PC-9 (cell line): ENCODE results near the gene PPP1R15A. TPM values are rescaled to one million over a fixed set of nuclear protein-coding genes. Genes with fewer than 3 reads are reported as not detected.

Experiments
- BruUV-seq: library from RNA; stranded (reverse); fragments of 400-500 nt; replicated peaks from 2 replicates; lab custom pipeline; 2021; lab: Mats Ljungman, UMichigan
- CTCF ChIA-PET: fragments of 300-600 bp; sonication (Branson Sonifier 250); formaldehyde crosslinking; loops from one replicate; lab custom pipeline; 2022; ENCODE audit warnings: antibody characterized with exemption; lab: Charles Lee
- POLR2A ChIA-PET: fragments of 300-600 bp; sonication (Branson Sonifier 250); formaldehyde crosslinking; loops from one replicate; lab custom pipeline; 2022; ENCODE audit warnings: antibody characterized with exemption; ENCODE audit not compliant: unreplicated experiment; lab: Charles Lee
- DNase-seq, 2 experiments: peaks; one replicate each; pipeline versions ENCODE4 v3.0.0 to v3.0.0-alpha.2; 2015 to 2022; ENCODE audit warnings: mixed read lengths in 1 of 2
- H2AFZ ChIP-seq: fragments of 200-600 bp; sonication (generic); 2 replicates; pipeline ENCODE4 v1.8.1; 2017; ENCODE audit warnings: antibody characterized with exemption
- H3F3A ChIP-seq: fragments of 200-600 bp; sonication (generic); 2 replicates; pipeline ENCODE4 v1.8.1; 2017; ENCODE audit warnings: antibody characterized with exemption, mild to moderate bottlenecking, low read depth; ENCODE audit not compliant: insufficient read depth
- H3K27ac ChIP-seq: fragments of 200-600 bp; sonication (generic); 2 replicates; pipeline ENCODE4 v1.6.1; 2016; ENCODE audit warnings: mixed run types
- H3K27me3 ChIP-seq: fragments of 200-600 bp; sonication (generic); 2 replicates; pipeline ENCODE4 v1.6.1; 2016; ENCODE audit warnings: low read depth, mixed run types; ENCODE audit not compliant: insufficient read depth
- H3K36me3 ChIP-seq: fragments of 200-600 bp; sonication (generic); 2 replicates; pipeline ENCODE4 v1.6.1; 2016; ENCODE audit warnings: low read depth, mixed run types
- H3K4me1 ChIP-seq: fragments of 200-600 bp; sonication (generic); replicated peaks from 2 replicates; pipeline ENCODE4 v1.6.1; 2016; ENCODE audit warnings: mixed run types; ENCODE audit not compliant: insufficient read depth
- H3K4me2 ChIP-seq: fragments of 200-600 bp; sonication (generic); 2 replicates; pipeline ENCODE4 v1.6.1; 2017; ENCODE audit warnings: mixed run types
- H3K4me3 ChIP-seq: fragments of 200-600 bp; sonication (generic); 2 replicates; pipeline ENCODE4 v1.6.1; 2016; ENCODE audit warnings: mixed run types
- H3K79me2 ChIP-seq: fragments of 200-600 bp; sonication (generic); 2 replicates; pipeline ENCODE4 v1.6.1; 2017; ENCODE audit warnings: low read depth, mixed run types
- H3K9me2 ChIP-seq: fragments of 200-600 bp; sonication (generic); 2 replicates; pipeline ENCODE4 v1.8.1; 2017; ENCODE audit warnings: mild to moderate bottlenecking; ENCODE audit not compliant: insufficient read depth
- H3K9me3 ChIP-seq: fragments of 200-600 bp; sonication (generic); 2 replicates; pipeline ENCODE4 v1.8.1; 2016; ENCODE audit warnings: low read depth; ENCODE audit not compliant: insufficient read depth
- H4K20me1 ChIP-seq: fragments of 200-600 bp; sonication (generic); 2 replicates; pipeline ENCODE4 v1.8.1; 2017; ENCODE audit not compliant: insufficient read depth
- CTCF ChIP-seq: fragments of 200-600 bp; sonication (generic); conservative IDR thresholded peaks from 2 replicates; pipeline ENCODE4 v1.6.1; 2017; ENCODE audit warnings: mixed run types, antibody characterized with exemption, mild to moderate bottlenecking, moderate library complexity
- EZH2 ChIP-seq: fragments of 200-600 bp; sonication (generic); IDR thresholded peaks from 2 replicates; pipeline ENCODE4 v1.8.0; 2017; ENCODE audit warnings: antibody characterized with exemption, low read depth
- intact Hi-C: fragments of 100-400 bp; cut with micrococcal nuclease; formaldehyde crosslinking; loops from one replicate; pipeline ENCODE4 v1.10.0; 2022; ENCODE audit not compliant: unreplicated experiment
- total RNA-seq: library from RNA; stranded (reverse); gene quantifications from 2 replicates; pipeline ENCODE4 v1.2.3, GENCODE V29; 2021

Gene PPP1R15A
- total RNA-seq, 1 experiment from 2014 or later = 49.5 TPM

GRCh38 chr19:48830088-48830487 is 42.1 kb upstream of the PPP1R15A start:
- no peak overlapping the region for H3K27ac ChIP-seq
- CTCF ChIA-PET = interaction anchor here (0.6 kb wide), 1 partner anchor 37 kb away, joined by 5 read pairs; no protein-coding TSS in a partner anchor
- no peak overlapping the region for H2AFZ ChIP-seq
- peaks cover 6% of the 10 kb centered on the region; the same call in 1 of the 2 replicates for H3K4me1 ChIP-seq
- BruUV-seq = no TSS peak
- H3K27me3 ChIP-seq = no peaks in the 10 kb centered on the region
- intact Hi-C loops = no loop called here
- POLR2A ChIA-PET = no interaction called here
- peaks cover 8% of the 10 kb centered on the region; the same call in 1 of the 2 replicates for H3F3A ChIP-seq
- H3K4me3 ChIP-seq = no peak overlapping the region
- H3K79me2 ChIP-seq = no peaks in the 10 kb centered on the region
- H3K9me3 ChIP-seq = no peaks in the 10 kb centered on the region
- DNase-seq = no peak
- H3K4me2 ChIP-seq = no peak overlapping the region
- TF ChIP-seq EZH2 (no peak), CTCF (no peak)
- H3K36me3 ChIP-seq = 0 out of 2 replicates have a peak, but pooled peaks cover 4% of the 10 kb centered on the region
- no peaks in the 10 kb centered on the region for H4K20me1 ChIP-seq
- no peaks in the 10 kb centered on the region for H3K9me2 ChIP-seq

- intact Hi-C loops = no loop called here
- POLR2A ChIA-PET = interaction anchor here (0.8 to 1.2 kb wide), 2 partner anchors 21 to 538 kb away, joined by 4 to 5 read pairs; partner anchors contain the start of gene BCAT2
- H3K27ac ChIP-seq = no peak overlapping the region
- H3K27me3 ChIP-seq = no peaks in the 10 kb centered on the region
- peaks cover 6% of the 10 kb centered on the region; the same call in 1 of the 2 replicates for H3K4me1 ChIP-seq
- no peak overlapping the region for H3K4me2 ChIP-seq
- H3K9me3 ChIP-seq = no peaks in the 10 kb centered on the region
- CTCF ChIA-PET = interaction anchor here (0.6 kb wide), 1 partner anchor 42 kb away, joined by 3 read pairs; no protein-coding TSS in a partner anchor
- 0 out of 2 replicates have a peak, but pooled peaks cover 4% of the 10 kb centered on the region for H3K36me3 ChIP-seq
- DNase-seq = no peak
- TF ChIP-seq EZH2 = no peak
- no peak for TF ChIP-seq CTCF
- peaks cover 8% of the 10 kb centered on the region; the same call in 1 of the 2 replicates for H3F3A ChIP-seq
- no peaks in the 10 kb centered on the region for H4K20me1 ChIP-seq
- H3K9me2 ChIP-seq = no peaks in the 10 kb centered on the region
- H2AFZ ChIP-seq = no peak overlapping the region
- no TSS peak for BruUV-seq
- no peaks in the 10 kb centered on the region for H3K79me2 ChIP-seq
- H3K4me3 ChIP-seq = no peak overlapping the region
Observed at GRCh38 chr19:48830965-48831364, 41.3 kb upstream of the PPP1R15A start.

GRCh38 chr19:48833049-48833448 is 39.2 kb upstream of the PPP1R15A start:
- Histone ChIP-seq H4K20me1 (no peaks in the 10 kb centered on the region), H3K27me3 (no peaks in the 10 kb centered on the region), H3K27ac (no peak overlapping the region), H3K36me3 (0 out of 2 replicates have a peak, but pooled peaks cover 4% of the 10 kb centered on the region), H3K4me3 (no peak overlapping the region), H3K4me2 (no peak overlapping the region), H3K79me2 (no peaks in the 10 kb centered on the region), H3K9me2 (no peaks in the 10 kb centered on the region), H3K4me1 (no peaks in the 10 kb centered on the region), H3K9me3 (no peaks in the 10 kb centered on the region), H2AFZ (no peak overlapping the region), H3F3A (peaks cover 14% of the 10 kb centered on the region)
- intact Hi-C loops = no loop called here
- BruUV-seq = no TSS peak
- DNase-seq = no peak
- ChIA-PET CTCF (no interaction called here), POLR2A (interaction anchor here (0.6 kb wide), 1 partner anchor 131 kb away, joined by 4 read pairs; no protein-coding TSS in a partner anchor)
- no peak for TF ChIP-seq CTCF
- no peak for TF ChIP-seq EZH2
